GM19438 (cell line): Measurements from ENCODE around the gene GPR68.
A peak's percentile ranks its signal among the peaks of the same experiment; 100 is the strongest.
"Not testable (repeated sequence)": the region's sequence is repeated elsewhere in the genome, so short reads cannot be mapped to it uniquely, and the experiment has no call there.

Experiments used
- ATAC-seq: cut with Tn5 transposase; IDR thresholded peaks from one replicate; pipeline ENCODE4 v1.9.1; 2021; ENCODE audit warnings: low read depth; ENCODE audit not compliant: unreplicated experiment

GPR68 gene

GRCh38 chr14:91254461-91254860 lies 10.0 kb upstream of the GPR68 start:
- no peak for ATAC-seq

GRCh38 chr14:91253795-91254323 lies 9.4 kb upstream of the GPR68 start:
- no peak for ATAC-seq

- no peak for ATAC-seq
Measured at GRCh38 chr14:91252871-91253794, 8.6 kb upstream of the GPR68 start.

- no peak for ATAC-seq
Measured at GRCh38 chr14:91250912-91251311, 6.4 kb upstream of the GPR68 start.

- ATAC-seq, result peak; percentile 85
Measured at GRCh38 chr14:91249841-91250616, 5.5 kb upstream of the GPR68 start.

- ATAC-seq, result no peak
Measured at GRCh38 chr14:91246051-91246852, 1.7 kb upstream of the GPR68 start.

- not testable (repeated sequence) for ATAC-seq
Measured at GRCh38 chr14:91245616-91246015, 1.1 kb upstream of the GPR68 start.

- ATAC-seq, result no peak
Measured at GRCh38 chr14:91245029-91245428, 525 bp upstream of the GPR68 start.

- no peak for ATAC-seq
Measured at GRCh38 chr14:91243074-91243471, 1.4 kb downstream of the GPR68 start.

- no peak for ATAC-seq
Measured at GRCh38 chr14:91242635-91243034, 1.9 kb downstream of the GPR68 start.

- peak; percentile 39 for ATAC-seq
Measured at GRCh38 chr14:91241863-91242262, 2.6 kb downstream of the GPR68 start.

- no peak for ATAC-seq
Measured at GRCh38 chr14:91238661-91239060, 5.8 kb downstream of the GPR68 start.

- ATAC-seq, result no peak
Measured at GRCh38 chr14:91238085-91238484, 6.4 kb downstream of the GPR68 start.

- no peak for ATAC-seq
Measured at GRCh38 chr14:91237219-91237618, 7.3 kb downstream of the GPR68 start.

- ATAC-seq, result no peak
Measured at GRCh38 chr14:91235841-91236240, 8.7 kb downstream of the GPR68 start.

GRCh38 chr14:91234791-91235114 lies 9.8 kb downstream of the GPR68 start:
- no peak for ATAC-seq

GRCh38 chr14:91233936-91234790 lies 10.3 kb downstream of the GPR68 start:
- no peak for ATAC-seq

GRCh38 chr14:91232603-91233002 lies 11.9 kb downstream of the GPR68 start:
- ATAC-seq, result no peak

GRCh38 chr14:91232052-91232451 lies 12.5 kb downstream of the GPR68 start:
- no peak for ATAC-seq

- ATAC-seq, result no peak
Measured at GRCh38 chr14:91231446-91231845, 13.1 kb downstream of the GPR68 start.
